Amniotic epithelial cell (primary cell): ENCODE data around the gene DDX28.
"Not testable (repeated sequence)": the region's sequence is repeated elsewhere in the genome, so short reads cannot be mapped to it uniquely, and the experiment has no call there.

Experiments used
- DNase-seq: peaks from one replicate; pipeline ENCODE4 v3.0.0-alpha.2; 2010; ENCODE audit warnings: low read depth

DDX28 gene

GRCh38 chr16:68035227-68035626, 12.2 kb upstream of the DDX28 start:
- DNase-seq, result no peak

- no peak for DNase-seq
These were observed 10.1 kb upstream of the DDX28 start for GRCh38 chr16:68033101-68033500.

GRCh38 chr16:68031951-68032350, 8.9 kb upstream of the DDX28 start:
- DNase-seq, result no peak

- peak; percentile 95 for DNase-seq
These were observed 7.1 kb upstream of the DDX28 start for GRCh38 chr16:68030108-68030507.

GRCh38 chr16:68028996-68029395, 6.0 kb upstream of the DDX28 start:
- DNase-seq, result no peak

- no peak for DNase-seq
These were observed 729 bp downstream of the DDX28 start for GRCh38 chr16:68022278-68022727.

- no peak for DNase-seq
These were observed 1.5 kb downstream of the DDX28 start for GRCh38 chr16:68021490-68021889.

- DNase-seq, result no peak
These were observed 3.8 kb downstream of the DDX28 start for GRCh38 chr16:68019167-68019680.

- no peak for DNase-seq
These were observed 7.4 kb downstream of the DDX28 start, which contains the start of gene DPEP2NB for GRCh38 chr16:68015681-68016080. TSS of gene DPEP2NB (minus strand) at chr16:68015911. CDS start at chr16:68015770, 141 bp downstream.

GRCh38 chr16:68013440-68013839, 9.6 kb downstream of the DDX28 start:
- DNase-seq, result no peak

- not testable (repeated sequence) for DNase-seq
These were observed 13.2 kb downstream of the DDX28 start for GRCh38 chr16:68009872-68010271.

- no peak for DNase-seq
These were observed 13.8 kb downstream of the DDX28 start for GRCh38 chr16:68009157-68009735.

GRCh38 chr16:68005786-68006286, 17.2 kb downstream of the DDX28 start:
- DNase-seq, result peak; percentile 63

GRCh38 chr16:68005211-68005610, 17.8 kb downstream of the DDX28 start:
- no peak for DNase-seq

- DNase-seq, result no peak
These were observed 20.0 kb downstream of the DDX28 start for GRCh38 chr16:68003031-68003430.

GRCh38 chr16:68000450-68000849, 22.6 kb downstream of the DDX28 start:
- DNase-seq, result no peak

- no peak for DNase-seq
These were observed 23.0 kb downstream of the DDX28 start for GRCh38 chr16:67999985-68000384.

GRCh38 chr16:67998779-67999688, 24.0 kb downstream of the DDX28 start, which contains the start of gene DPEP2:
TSS of gene DPEP2 (minus strand) at chr16:67999484. CDS start at chr16:67993212, 6,272 bp downstream.
- peak; percentile 21 for DNase-seq

- DNase-seq, result not testable (repeated sequence)
These were observed 24.7 kb downstream of the DDX28 start for GRCh38 chr16:67998231-67998778.

- no peak for DNase-seq
These were observed 26.4 kb downstream of the DDX28 start for GRCh38 chr16:67996666-67997065.

GRCh38 chr16:67995423-67995822, 27.6 kb downstream of the DDX28 start:
- DNase-seq, result no peak

- not testable (repeated sequence) for DNase-seq
These were observed 29.0 kb downstream of the DDX28 start for GRCh38 chr16:67994040-67994408.
